Uterus (tissue), 2 donors: ENCODE measurements around the gene AKR1E2.

ENCODE experiments used
- POLR2A ChIP-seq, 2 donors: fragments of 450-650 bp; IDR thresholded peaks; one replicate each; pipeline ENCODE4 v1.6.1; 2016; ENCODE audit warnings: antibody characterized with exemption in 2 of 2, mild to moderate bottlenecking in 1 of 2, moderate library complexity in 1 of 2
- TF ChIP-seq, protein P1 (sequence below), 4 experiments: fragments of 200-600 bp in 2 of 4; fragments of 450-650 bp in 2 of 4; sonication (generic) in 2 of 4; IDR thresholded peaks; one replicate each; pipeline ENCODE4 v1.5.1; 2016 to 2019; ENCODE audit warnings: antibody characterized with exemption in 4 of 4, mild to moderate bottlenecking in 2 of 4, moderate library complexity in 1 of 4

DNA sequence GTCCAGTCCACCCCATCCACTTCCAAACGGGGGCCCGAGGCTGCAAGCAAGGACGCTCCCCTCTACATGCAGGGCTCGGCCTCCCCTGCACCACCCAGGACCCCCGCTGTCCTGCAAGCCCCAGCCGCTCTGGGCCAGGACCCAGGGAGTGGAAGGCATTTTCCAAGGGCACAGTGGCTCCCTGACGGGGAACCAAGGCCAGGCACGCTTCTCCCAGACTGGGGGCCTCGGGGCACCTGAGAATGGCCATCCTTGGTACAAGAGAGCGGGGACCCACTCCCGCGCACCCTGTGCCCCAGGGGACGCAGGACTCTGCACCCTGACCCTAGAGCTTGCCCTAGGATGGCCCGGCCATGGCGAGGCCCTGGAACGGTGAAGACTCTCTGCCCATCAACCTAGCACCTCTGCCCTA is 545 bp upstream of the AKR1E2 start:
- TF ChIP-seq, protein P1, sequence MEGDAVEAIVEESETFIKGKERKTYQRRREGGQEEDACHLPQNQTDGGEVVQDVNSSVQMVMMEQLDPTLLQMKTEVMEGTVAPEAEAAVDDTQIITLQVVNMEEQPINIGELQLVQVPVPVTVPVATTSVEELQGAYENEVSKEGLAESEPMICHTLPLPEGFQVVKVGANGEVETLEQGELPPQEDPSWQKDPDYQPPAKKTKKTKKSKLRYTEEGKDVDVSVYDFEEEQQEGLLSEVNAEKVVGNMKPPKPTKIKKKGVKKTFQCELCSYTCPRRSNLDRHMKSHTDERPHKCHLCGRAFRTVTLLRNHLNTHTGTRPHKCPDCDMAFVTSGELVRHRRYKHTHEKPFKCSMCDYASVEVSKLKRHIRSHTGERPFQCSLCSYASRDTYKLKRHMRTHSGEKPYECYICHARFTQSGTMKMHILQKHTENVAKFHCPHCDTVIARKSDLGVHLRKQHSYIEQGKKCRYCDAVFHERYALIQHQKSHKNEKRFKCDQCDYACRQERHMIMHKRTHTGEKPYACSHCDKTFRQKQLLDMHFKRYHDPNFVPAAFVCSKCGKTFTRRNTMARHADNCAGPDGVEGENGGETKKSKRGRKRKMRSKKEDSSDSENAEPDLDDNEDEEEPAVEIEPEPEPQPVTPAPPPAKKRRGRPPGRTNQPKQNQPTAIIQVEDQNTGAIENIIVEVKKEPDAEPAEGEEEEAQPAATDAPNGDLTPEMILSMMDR (IDR thresholded peaks at IDR 0.05) = no peak
- no peak for TF ChIP-seq POLR2A (IDR thresholded peaks at IDR 0.05)
